ENCODE results near the gene SNAPC1.
"Not testable (repeated sequence)": the region's sequence is repeated elsewhere in the genome, so short reads cannot be mapped to it uniquely, and the experiment has no call there.

The SNAPC1 gene

GRCh38 chr14:61753631-61754030 is 8.6 kb upstream of the SNAPC1 start:
- in situ Hi-C loops (cut with MboI; ENCODE audit: low sequenced_read_pairs, unreplicated experiment) = no loop called here
- no peak for DNase-seq (ENCODE audit: low spot score)
- TF ChIP-seq CTCF (IDR thresholded peaks at IDR 0.05; ENCODE audit: borderline replicate concordance, control extremely low read depth, extremely low read depth, insufficient read depth, missing control alignments) = no peak

- no peak for DNase-seq (ENCODE audit: low spot score)
- no peak for TF ChIP-seq CTCF (IDR thresholded peaks at IDR 0.05; ENCODE audit: borderline replicate concordance, control extremely low read depth, extremely low read depth, insufficient read depth, missing control alignments)
- in situ Hi-C loops (cut with MboI; ENCODE audit: low sequenced_read_pairs, unreplicated experiment) = no loop called here
These were observed 7.4 kb upstream of the SNAPC1 start for GRCh38 chr14:61754627-61755381.

- in situ Hi-C loops (cut with MboI; ENCODE audit: low sequenced_read_pairs, unreplicated experiment); DNase-seq (ENCODE audit: low spot score): not testable (repeated sequence)
These were observed 6.9 kb upstream of the SNAPC1 start for GRCh38 chr14:61755382-61755742.

- no peak for DNase-seq (ENCODE audit: low spot score)
- in situ Hi-C loops (cut with MboI; ENCODE audit: low sequenced_read_pairs, unreplicated experiment) = no loop called here
- TF ChIP-seq CTCF (IDR thresholded peaks at IDR 0.05; ENCODE audit: borderline replicate concordance, control extremely low read depth, extremely low read depth, insufficient read depth, missing control alignments) = no peak
These were observed 6.1 kb upstream of the SNAPC1 start for GRCh38 chr14:61756135-61756534.

GRCh38 chr14:61759878-61760277 is 2.3 kb upstream of the SNAPC1 start:
- in situ Hi-C loops (cut with MboI; ENCODE audit: low sequenced_read_pairs, unreplicated experiment) = no loop called here
- no peak for TF ChIP-seq CTCF (IDR thresholded peaks at IDR 0.05; ENCODE audit: borderline replicate concordance, control extremely low read depth, extremely low read depth, insufficient read depth, missing control alignments)
- DNase-seq (ENCODE audit: low spot score) = no peak

GRCh38 chr14:61761557-61761956 is 663 bp upstream of the SNAPC1 start:
- no peak for TF ChIP-seq CTCF (IDR thresholded peaks at IDR 0.05; ENCODE audit: borderline replicate concordance, control extremely low read depth, extremely low read depth, insufficient read depth, missing control alignments)
- no peak for DNase-seq (ENCODE audit: low spot score)
- in situ Hi-C loops (cut with MboI; ENCODE audit: low sequenced_read_pairs, unreplicated experiment) = no loop called here

GRCh38 chr14:61764342-61765122 is 2.3 kb downstream of the SNAPC1 start:
- DNase-seq (ENCODE audit: low spot score) = no peak
- no peak for TF ChIP-seq CTCF (IDR thresholded peaks at IDR 0.05; ENCODE audit: borderline replicate concordance, control extremely low read depth, extremely low read depth, insufficient read depth, missing control alignments)
- in situ Hi-C loops (cut with MboI; ENCODE audit: low sequenced_read_pairs, unreplicated experiment) = no loop called here
